Caco-2 (cell line): ENCODE results near the gene TAP1. TPM values are rescaled to one million over a fixed set of nuclear protein-coding genes. Genes with fewer than 3 reads are reported as not detected.

Experiments
- BruUV-seq: library from RNA; stranded (reverse); fragments of 400-500 nt; replicated peaks from 2 replicates; lab custom pipeline; 2021; lab: Mats Ljungman, UMichigan
- CTCF ChIA-PET: fragments of 300-600 bp; sonication (Branson Sonifier 250); formaldehyde crosslinking; loops from one replicate; lab custom pipeline; 2022; ENCODE audit warnings: antibody characterized with exemption; lab: Charles Lee
- POLR2A ChIA-PET: fragments of 300-600 bp; sonication (Branson Sonifier 250); formaldehyde crosslinking; loops from one replicate; lab custom pipeline; 2022; ENCODE audit warnings: antibody characterized with exemption; lab: Charles Lee
- DNase-seq, 2 experiments: peaks; one replicate each; pipeline versions ENCODE4 v3.0.0 to v3.0.0-alpha.2; 2020 to 2022
- H3K27me3 ChIP-seq: replicated peaks from 2 replicates; pipeline ENCODE4 v1.6.0; 2011; ENCODE audit warnings: low read length; ENCODE audit not compliant: control insufficient read depth, insufficient read depth
- H3K36me3 ChIP-seq: 2 replicates; pipeline ENCODE4 v1.5.1; 2011; ENCODE audit warnings: low read length; ENCODE audit not compliant: control insufficient read depth, insufficient read depth
- H3K4me1 ChIP-seq: fragments of 250-450 bp; sonication (Bioruptor Pico); 2 replicates; pipeline ENCODE4 v1.5.1; 2020; ENCODE audit warnings: mild to moderate bottlenecking
- H3K4me3 ChIP-seq: 2 replicates; pipeline ENCODE4 v1.5.1; 2011; ENCODE audit warnings: low read depth, mild to moderate bottlenecking, control low read depth, low read length
- H3K9me3 ChIP-seq: fragments of 250-450 bp; sonication (Bioruptor Pico); 2 replicates; pipeline ENCODE4 v1.5.1; 2020; ENCODE audit warnings: mild to moderate bottlenecking, moderate library complexity
- H3K27ac Mint-ChIP-seq: one replicate; pipeline ENCODE4 v1.8.0; 2022; ENCODE audit warnings: mixed read lengths; ENCODE audit not compliant: unreplicated experiment
- H3K27me3 Mint-ChIP-seq: one replicate; pipeline ENCODE4 v1.8.0; 2022; ENCODE audit warnings: mixed read lengths; ENCODE audit not compliant: insufficient read depth, unreplicated experiment
- H3K36me3 Mint-ChIP-seq: one replicate; pipeline ENCODE4 v1.8.0; 2022; ENCODE audit warnings: mild to moderate bottlenecking, mixed read lengths; ENCODE audit not compliant: insufficient read depth, unreplicated experiment
- H3K4me1 Mint-ChIP-seq: one replicate; pipeline ENCODE4 v1.8.0; 2022; ENCODE audit warnings: low read depth, mixed read lengths; ENCODE audit not compliant: unreplicated experiment
- H3K4me3 Mint-ChIP-seq: one replicate; pipeline ENCODE4 v1.8.0; 2022; ENCODE audit warnings: mild to moderate bottlenecking, moderate library complexity, mixed read lengths; ENCODE audit not compliant: unreplicated experiment
- H3K9me3 Mint-ChIP-seq: one replicate; pipeline ENCODE4 v1.8.0; 2022; ENCODE audit warnings: mixed read lengths; ENCODE audit not compliant: unreplicated experiment
- intact Hi-C: fragments of 100-400 bp; cut with micrococcal nuclease; formaldehyde crosslinking; loops from one replicate; pipeline ENCODE4 v1.10.0; 2022; ENCODE audit not compliant: unreplicated experiment
- total RNA-seq: library from RNA; stranded (reverse); gene quantifications from 2 replicates; pipeline ENCODE4 v1.2.3, GENCODE V29; 2022
- TF ChIP-seq, protein P1 (sequence below), 2 experiments: fragments of 200-600 bp in 1 of 2; IDR thresholded peaks; 1 replicate in 1 of 2; 2 replicates in 1 of 2; pipeline versions ENCODE4 v1.5.1 to v1.8.0; 2011 to 2022; ENCODE audit warnings: antibody characterized with exemption in 1 of 2, control low read depth in 1 of 2, inconsistent platforms in 1 of 2, low read depth in 1 of 2, low read length in 1 of 2, mild to moderate bottlenecking in 1 of 2, moderate library complexity in 1 of 2; ENCODE audit not compliant: insufficient read depth in 1 of 2, severe bottlenecking in 1 of 2, unreplicated experiment in 1 of 2

Gene TAP1
- total RNA-seq, 1 experiment from 2014 or later: 3.7 TPM

DNA sequence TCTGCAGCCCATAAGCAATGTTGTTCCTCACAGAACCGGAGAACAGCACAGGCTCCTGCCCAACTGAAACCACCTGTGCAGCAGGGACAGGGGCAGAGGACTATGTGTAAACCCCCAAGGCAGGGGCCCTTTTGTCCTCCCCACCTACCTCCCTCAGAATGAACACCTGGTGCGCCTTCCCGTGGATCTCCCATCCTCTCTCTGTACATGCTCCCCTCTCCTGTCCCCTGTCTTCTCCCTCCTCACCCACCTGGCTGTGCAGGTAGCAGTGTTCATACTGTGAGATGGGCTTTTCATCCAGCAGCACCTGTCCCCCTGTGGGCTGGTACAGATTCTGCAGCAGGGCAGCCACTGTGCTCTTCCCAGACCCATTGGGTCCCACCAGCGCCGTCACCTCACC is 23.5 kb downstream of the TAP1 start:
- CTCF ChIA-PET: no interaction called here
- H3K36me3 ChIP-seq: no peaks in the 10 kb centered on the region
- H3K27me3 Mint-ChIP-seq: peaks cover 3% of the 10 kb centered on the region

DNA sequence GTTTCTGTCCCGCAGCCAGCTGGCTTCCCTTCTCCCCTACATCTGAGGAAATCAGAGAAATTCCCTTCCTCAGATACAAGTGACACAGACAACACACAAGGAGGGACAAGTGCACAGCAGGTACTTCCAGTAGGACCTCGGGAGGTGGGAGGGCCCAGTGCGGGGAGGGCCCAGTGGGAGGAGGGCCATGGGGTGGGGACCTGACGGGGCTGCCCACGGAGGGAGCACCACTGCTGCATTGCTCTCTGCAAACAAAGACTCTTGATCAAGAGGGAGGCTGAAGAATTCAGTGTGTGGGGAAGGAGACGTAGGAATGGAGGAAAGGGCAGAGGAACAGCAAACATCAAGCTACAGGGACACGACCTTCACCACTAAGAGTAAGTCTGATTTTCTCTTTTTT is 24.0 kb downstream of the TAP1 start:
- H3K36me3 ChIP-seq: no peaks in the 10 kb centered on the region
- Mint-ChIP-seq H3K27ac (no peak overlapping the region), H3K4me3 (no peak overlapping the region), H3K27me3 (peaks cover 3% of the 10 kb centered on the region), H3K9me3 (no peaks in the 10 kb centered on the region), H3K36me3 (no peaks in the 10 kb centered on the region), H3K4me1 (no peaks in the 10 kb centered on the region)
- POLR2A ChIA-PET: no interaction called here
- BruUV-seq: no TSS peak
- H3K27me3 ChIP-seq: no peaks in the 10 kb centered on the region; the same call in 1 of the 2 replicates
- CTCF ChIA-PET: interaction anchor here (0.6 kb wide), 1 partner anchor 1742 kb away, joined by 3 read pairs; no protein-coding TSS in a partner anchor
- H3K4me3 ChIP-seq: no peak overlapping the region
- TF ChIP-seq, protein P1, sequence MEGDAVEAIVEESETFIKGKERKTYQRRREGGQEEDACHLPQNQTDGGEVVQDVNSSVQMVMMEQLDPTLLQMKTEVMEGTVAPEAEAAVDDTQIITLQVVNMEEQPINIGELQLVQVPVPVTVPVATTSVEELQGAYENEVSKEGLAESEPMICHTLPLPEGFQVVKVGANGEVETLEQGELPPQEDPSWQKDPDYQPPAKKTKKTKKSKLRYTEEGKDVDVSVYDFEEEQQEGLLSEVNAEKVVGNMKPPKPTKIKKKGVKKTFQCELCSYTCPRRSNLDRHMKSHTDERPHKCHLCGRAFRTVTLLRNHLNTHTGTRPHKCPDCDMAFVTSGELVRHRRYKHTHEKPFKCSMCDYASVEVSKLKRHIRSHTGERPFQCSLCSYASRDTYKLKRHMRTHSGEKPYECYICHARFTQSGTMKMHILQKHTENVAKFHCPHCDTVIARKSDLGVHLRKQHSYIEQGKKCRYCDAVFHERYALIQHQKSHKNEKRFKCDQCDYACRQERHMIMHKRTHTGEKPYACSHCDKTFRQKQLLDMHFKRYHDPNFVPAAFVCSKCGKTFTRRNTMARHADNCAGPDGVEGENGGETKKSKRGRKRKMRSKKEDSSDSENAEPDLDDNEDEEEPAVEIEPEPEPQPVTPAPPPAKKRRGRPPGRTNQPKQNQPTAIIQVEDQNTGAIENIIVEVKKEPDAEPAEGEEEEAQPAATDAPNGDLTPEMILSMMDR (IDR thresholded peaks at IDR 0.05; ENCODE audit: insufficient read depth in 1 of 2, low read depth in 1 of 2, low read length in 1 of 2, severe bottlenecking in 1 of 2, unreplicated experiment in 1 of 2): no peak
- no peaks in the 10 kb centered on the region for H3K4me1 ChIP-seq
- intact Hi-C loops: no loop called here
- no peaks in the 10 kb centered on the region for H3K9me3 ChIP-seq
- no peak for DNase-seq

More for the DNA sequence above, 23.5 kb downstream of the TAP1 start:
- Mint-ChIP-seq H3K9me3 (no peaks in the 10 kb centered on the region), H3K36me3 (no peaks in the 10 kb centered on the region), H3K4me1 (no peaks in the 10 kb centered on the region), H3K4me3 (no peak overlapping the region), H3K27ac (no peak overlapping the region)
- Histone ChIP-seq H3K27me3 (no peaks in the 10 kb centered on the region; the same call in 1 of the 2 replicates), H3K9me3 (no peaks in the 10 kb centered on the region), H3K4me1 (no peaks in the 10 kb centered on the region), H3K4me3 (no peak overlapping the region)
- no peak for DNase-seq
- intact Hi-C loops: no loop called here
- TF ChIP-seq, protein P1 (IDR thresholded peaks at IDR 0.05; ENCODE audit: insufficient read depth in 1 of 2, low read depth in 1 of 2, low read length in 1 of 2, severe bottlenecking in 1 of 2, unreplicated experiment in 1 of 2): no peak
- POLR2A ChIA-PET: no interaction called here
- no TSS peak for BruUV-seq

- intact Hi-C loops: no loop called here
- Histone ChIP-seq H3K9me3 (no peaks in the 10 kb centered on the region), H3K4me1 (no peaks in the 10 kb centered on the region), H3K36me3 (no peaks in the 10 kb centered on the region), H3K27me3 (no peaks in the 10 kb centered on the region; the same call in 1 of the 2 replicates), H3K4me3 (no peak overlapping the region)
- Mint-ChIP-seq H3K4me3 (no peak overlapping the region), H3K27ac (no peak overlapping the region), H3K36me3 (no peaks in the 10 kb centered on the region), H3K9me3 (no peaks in the 10 kb centered on the region), H3K4me1 (no peaks in the 10 kb centered on the region), H3K27me3 (peaks cover 3% of the 10 kb centered on the region)
- no peak for DNase-seq
- ChIA-PET CTCF (interaction anchor here (1.6 to 1.8 kb wide), 3 partner anchors 11 to 41 kb away, joined by 4 to 7 read pairs (median 7); partner anchors contain the start of gene TAP2), POLR2A (no interaction called here)
- no TSS peak for BruUV-seq
- TF ChIP-seq, protein P1 (IDR thresholded peaks at IDR 0.05; ENCODE audit: insufficient read depth in 1 of 2, low read depth in 1 of 2, low read length in 1 of 2, severe bottlenecking in 1 of 2, unreplicated experiment in 1 of 2): no peak
These were observed 26.5 kb downstream of the TAP1 start for GRCh38 chr6:32827025-32827424.
